Stimulated activated effector memory CD8-positive, alpha-beta T cell treated with anti-CD3 and anti-CD28 coated beads, Interleukin-12 subunit alpha, Interleukin-12 subunit beta, amount 100 ng/mL, for 72 hours (primary cell): Measurements from ENCODE around the gene SMYD4.
"Not testable (repeated sequence)": the region's sequence is repeated elsewhere in the genome, so short reads cannot be mapped to it uniquely, and the experiment has no call there.

Experiments used
- ATAC-seq: fragments of 150-1000 bp; cut with Tn5 transposase; 2 replicates; pipeline ENCODE4 v1.10.0; 2021
- DNase-seq, 2 donors: peaks; one replicate each; pipeline ENCODE4 v3.0.0; 2021 to 2022; ENCODE audit warnings: low spot score in 2 of 2
- H3K27ac Mint-ChIP-seq: one replicate; pipeline ENCODE4 v1.8.0; 2022; ENCODE audit warnings: mild to moderate bottlenecking, mixed read lengths
- H3K36me3 Mint-ChIP-seq: one replicate; pipeline ENCODE4 v1.8.0; 2022; ENCODE audit warnings: mild to moderate bottlenecking, mixed read lengths
- H3K4me1 Mint-ChIP-seq: one replicate; pipeline ENCODE4 v1.8.0; 2022; ENCODE audit warnings: mixed read lengths
- H3K4me3 Mint-ChIP-seq: one replicate; pipeline ENCODE4 v1.8.0; 2022; ENCODE audit warnings: mild to moderate bottlenecking, mixed read lengths
- H3K9me3 Mint-ChIP-seq: one replicate; pipeline ENCODE4 v1.8.0; 2022; ENCODE audit warnings: mixed read lengths

SMYD4 gene, protein sequence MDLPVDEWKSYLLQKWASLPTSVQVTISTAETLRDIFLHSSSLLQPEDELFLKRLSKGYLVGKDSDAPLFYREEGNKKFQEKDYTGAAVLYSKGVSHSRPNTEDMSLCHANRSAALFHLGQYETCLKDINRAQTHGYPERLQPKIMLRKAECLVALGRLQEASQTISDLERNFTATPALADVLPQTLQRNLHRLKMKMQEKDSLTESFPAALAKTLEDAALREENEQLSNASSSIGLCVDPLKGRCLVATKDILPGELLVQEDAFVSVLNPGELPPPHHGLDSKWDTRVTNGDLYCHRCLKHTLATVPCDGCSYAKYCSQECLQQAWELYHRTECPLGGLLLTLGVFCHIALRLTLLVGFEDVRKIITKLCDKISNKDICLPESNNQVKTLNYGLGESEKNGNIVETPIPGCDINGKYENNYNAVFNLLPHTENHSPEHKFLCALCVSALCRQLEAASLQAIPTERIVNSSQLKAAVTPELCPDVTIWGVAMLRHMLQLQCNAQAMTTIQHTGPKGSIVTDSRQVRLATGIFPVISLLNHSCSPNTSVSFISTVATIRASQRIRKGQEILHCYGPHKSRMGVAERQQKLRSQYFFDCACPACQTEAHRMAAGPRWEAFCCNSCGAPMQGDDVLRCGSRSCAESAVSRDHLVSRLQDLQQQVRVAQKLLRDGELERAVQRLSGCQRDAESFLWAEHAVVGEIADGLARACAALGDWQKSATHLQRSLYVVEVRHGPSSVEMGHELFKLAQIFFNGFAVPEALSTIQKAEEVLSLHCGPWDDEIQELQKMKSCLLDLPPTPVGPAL

DNA sequence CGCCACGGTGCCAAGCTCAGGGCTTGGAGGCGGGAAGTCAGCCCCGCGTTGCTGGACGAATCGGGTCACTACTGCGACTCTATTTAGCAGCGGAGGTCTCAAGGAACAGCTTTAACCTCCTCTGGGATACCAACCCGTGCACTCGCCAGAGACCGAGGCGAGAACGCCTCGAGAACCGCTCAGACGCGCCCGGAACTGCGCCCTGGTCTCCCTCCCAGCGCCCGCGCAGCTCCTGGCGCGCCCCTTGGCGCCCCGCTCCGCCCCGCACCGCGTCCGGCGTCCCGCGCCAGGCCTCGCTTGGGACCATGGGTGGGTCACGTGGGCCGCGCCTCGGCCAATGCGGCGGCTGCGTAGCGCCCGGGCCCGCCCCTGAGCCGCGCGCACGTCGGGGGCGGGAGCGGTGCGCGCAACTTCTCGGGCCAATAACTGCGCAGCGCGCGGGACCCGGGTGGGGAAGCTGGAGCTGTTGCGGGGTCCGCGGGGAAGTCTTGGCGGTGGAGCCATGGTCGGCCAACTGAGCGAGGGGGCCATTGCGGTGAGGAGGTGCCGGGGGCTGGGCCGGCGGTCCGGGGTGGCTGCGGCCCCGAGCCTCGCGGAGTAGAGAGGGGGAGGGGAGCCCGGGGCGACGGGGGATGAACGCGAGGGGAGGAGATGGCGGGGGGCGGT, at the start of gene SMYD4, which contains the start of gene RPA1:
Gene SMYD4, minus strand, starts transcription at position 311 of the 666 bp plus-strand sequence. CDS start 1,908 bp downstream, outside the sequence.
Gene RPA1, plus strand, starts transcription at position 414 of the 666 bp plus-strand sequence. Its CDS starts 89 bp downstream, at position 503.
- Mint-ChIP-seq H3K9me3 (no peaks in the 10 kb centered on the region), H3K4me1 (peaks cover 49% of the 10 kb centered on the region), H3K4me3 (peak within 1 kb of the TSS; percentile 83), H3K36me3 (peaks cover 65% of the 10 kb centered on the region), H3K27ac (peak within 1 kb of the TSS; percentile 60)
- ATAC-seq (peak; percentile 99), DNase-seq (peak; percentile 85 to 94)

DNA sequence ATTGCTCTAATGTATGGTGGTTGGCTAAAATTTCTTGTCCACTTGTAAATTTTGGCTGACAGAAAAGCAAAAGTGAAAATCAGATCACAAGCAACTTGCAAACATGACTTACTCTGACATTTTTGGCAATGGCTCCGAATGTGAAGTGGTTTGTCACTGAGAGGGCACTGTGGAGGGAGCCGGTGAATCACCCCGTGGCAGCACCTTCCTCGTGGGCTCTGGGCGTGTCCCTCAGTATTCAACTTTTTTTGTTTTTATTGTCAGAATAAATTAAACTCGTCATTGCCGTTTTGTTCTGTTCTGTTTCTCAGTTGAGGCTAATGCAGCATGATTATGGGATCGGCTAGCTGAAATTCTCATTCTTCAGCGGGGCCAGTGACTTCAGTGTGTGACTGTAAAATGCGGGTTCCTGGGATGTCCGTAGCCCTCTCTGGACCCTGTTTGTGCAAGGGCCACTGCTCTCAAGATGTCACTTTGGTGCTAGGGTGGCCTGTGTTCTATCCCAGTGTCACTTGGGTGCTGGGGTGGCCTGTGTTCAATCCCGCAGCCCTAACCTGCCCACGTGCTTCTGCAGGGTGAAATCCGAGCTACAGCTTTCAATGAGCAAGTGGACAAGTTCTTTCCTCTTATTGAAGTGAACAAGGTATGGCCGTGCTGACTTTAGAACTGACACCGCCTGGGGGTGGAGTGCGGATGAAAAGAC, 48.9 kb upstream of the SMYD4 start:
- H3K36me3 Mint-ChIP-seq, result peaks cover 100% of the 10 kb centered on the region
- no peak overlapping the region for H3K4me3 Mint-ChIP-seq
- H3K27ac Mint-ChIP-seq, result peak overlapping the region; percentile 70
- peaks cover 2% of the 10 kb centered on the region for H3K4me1 Mint-ChIP-seq
- DNase-seq (no peak), ATAC-seq (no peak)
- no peaks in the 10 kb centered on the region for H3K9me3 Mint-ChIP-seq

DNA sequence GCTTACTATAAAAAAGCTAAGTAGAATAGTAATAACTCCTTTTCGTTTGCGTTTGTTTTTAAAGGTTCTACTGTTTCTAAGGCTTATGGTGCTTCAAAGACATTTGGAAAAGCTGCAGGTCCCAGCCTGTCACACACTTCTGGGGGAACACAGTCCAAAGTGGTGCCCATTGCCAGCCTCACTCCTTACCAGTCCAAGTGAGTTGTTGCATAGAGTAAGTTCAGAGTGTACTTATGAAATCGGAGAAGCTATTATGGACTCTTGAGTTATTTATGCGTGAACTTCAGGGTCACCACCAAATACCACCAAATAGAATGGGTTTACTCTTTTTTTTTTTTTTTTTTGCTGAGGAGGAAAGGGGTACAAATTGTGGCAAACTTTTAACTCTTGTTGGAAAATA, 45.9 kb upstream of the SMYD4 start:
- ATAC-seq (no peak), DNase-seq (no peak)
- H3K36me3 Mint-ChIP-seq, result peaks cover 97% of the 10 kb centered on the region
- no peak overlapping the region for H3K4me3 Mint-ChIP-seq
- H3K27ac Mint-ChIP-seq, result no peak overlapping the region
- H3K9me3 Mint-ChIP-seq, result no peaks in the 10 kb centered on the region
- peaks cover 29% of the 10 kb centered on the region for H3K4me1 Mint-ChIP-seq

DNA sequence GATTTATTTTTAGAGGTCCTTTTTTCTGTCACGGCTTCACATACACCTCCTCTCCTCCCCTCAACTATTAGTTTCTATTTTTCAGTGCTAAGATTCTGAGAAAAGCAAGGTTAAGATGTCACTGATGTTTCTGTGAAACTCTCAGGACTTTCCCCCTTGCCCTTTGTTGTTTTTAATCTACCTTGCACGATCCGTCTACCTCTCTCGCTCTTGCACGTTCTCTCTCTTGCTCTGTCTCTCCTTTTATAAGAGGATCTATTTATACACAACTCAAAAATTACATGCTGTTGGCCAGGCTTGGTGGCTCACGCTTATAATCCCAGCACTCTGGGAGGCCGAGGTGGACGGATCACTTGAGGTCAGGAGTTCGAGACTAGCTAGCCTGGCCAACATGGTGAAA, 43.7 kb upstream of the SMYD4 start:
- Mint-ChIP-seq H3K27ac (peak overlapping the region; percentile 69), H3K4me3 (peak overlapping the region; percentile 38), H3K36me3 (peaks cover 82% of the 10 kb centered on the region), H3K4me1 (peaks cover 39% of the 10 kb centered on the region), H3K9me3 (no peaks in the 10 kb centered on the region)
- ATAC-seq (peak; percentile 80), DNase-seq (no peak)

DNA sequence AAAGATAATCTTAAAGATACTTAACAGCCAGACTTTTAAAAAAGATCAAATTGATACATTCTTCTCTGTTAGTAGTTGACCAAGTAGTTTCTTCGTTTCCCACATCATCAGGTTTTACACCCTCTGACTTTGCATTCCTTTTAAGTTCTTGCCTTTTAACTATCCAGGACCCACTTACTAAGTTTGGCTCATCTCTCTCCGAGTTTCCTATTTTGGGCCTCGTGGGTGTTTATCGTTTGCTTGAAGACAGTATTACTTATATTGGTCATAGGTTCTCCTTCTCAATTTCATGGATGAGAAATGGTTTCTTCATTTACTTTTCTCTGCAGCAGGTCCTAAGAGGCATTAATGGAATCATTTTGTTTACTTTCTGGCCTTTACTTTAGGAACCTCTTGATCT, 43.3 kb upstream of the SMYD4 start:
- Mint-ChIP-seq H3K4me1 (peaks cover 39% of the 10 kb centered on the region), H3K4me3 (peak overlapping the region; percentile 38), H3K9me3 (no peaks in the 10 kb centered on the region), H3K27ac (peak overlapping the region; percentile 69), H3K36me3 (peaks cover 78% of the 10 kb centered on the region)
- ATAC-seq (peak; percentile 57), DNase-seq (no peak)

DNA sequence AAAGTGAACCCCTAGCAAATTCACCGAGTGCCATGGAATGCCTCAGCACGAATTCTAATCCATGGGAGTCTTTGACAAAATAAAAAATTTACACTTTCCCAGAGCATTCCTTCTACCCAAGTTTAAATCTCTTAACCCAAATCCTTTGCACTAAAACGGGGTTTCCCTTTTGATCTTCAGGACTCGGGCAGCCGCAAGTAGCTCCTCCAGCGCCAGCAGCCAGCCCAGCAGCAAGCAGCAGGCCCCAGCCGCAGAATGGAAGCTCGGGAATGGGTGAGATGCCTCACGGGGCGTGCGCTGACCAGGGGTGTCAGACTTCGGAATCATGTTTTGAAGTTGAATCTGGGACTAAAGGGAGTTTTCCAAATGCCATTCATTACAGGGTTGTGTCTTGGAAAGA, 42.6 kb upstream of the SMYD4 start:
- no peak overlapping the region for H3K4me3 Mint-ChIP-seq
- no peaks in the 10 kb centered on the region for H3K9me3 Mint-ChIP-seq
- H3K27ac Mint-ChIP-seq, result peak overlapping the region; percentile 69
- peaks cover 39% of the 10 kb centered on the region for H3K4me1 Mint-ChIP-seq
- no peak for DNase-seq
- ATAC-seq, result no peak
- peaks cover 76% of the 10 kb centered on the region for H3K36me3 Mint-ChIP-seq

DNA sequence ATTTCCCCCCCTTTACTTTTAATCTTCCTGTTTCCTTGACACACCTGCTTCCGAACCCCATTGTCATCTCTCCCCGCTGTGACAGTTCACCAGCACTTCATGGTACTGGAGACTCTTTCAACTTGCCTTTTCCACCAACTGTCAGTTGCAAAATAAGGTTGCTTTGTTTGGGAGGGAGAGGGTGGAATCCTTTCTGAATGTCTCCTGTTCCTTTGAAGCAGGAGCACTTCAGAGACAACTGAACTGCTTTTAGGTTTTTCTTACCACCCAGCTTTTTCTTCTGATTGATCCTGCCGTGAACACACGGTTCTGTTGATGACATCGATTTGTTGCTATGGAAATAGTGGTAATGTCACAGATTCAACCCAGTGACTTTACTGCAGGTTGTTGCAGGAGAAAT, 42.1 kb upstream of the SMYD4 start:
- Mint-ChIP-seq H3K4me1 (peaks cover 39% of the 10 kb centered on the region), H3K9me3 (no peaks in the 10 kb centered on the region), H3K27ac (peak overlapping the region; percentile 69), H3K36me3 (peaks cover 76% of the 10 kb centered on the region), H3K4me3 (peak overlapping the region; percentile 24)
- DNase-seq (no peak), ATAC-seq (no peak)

DNA sequence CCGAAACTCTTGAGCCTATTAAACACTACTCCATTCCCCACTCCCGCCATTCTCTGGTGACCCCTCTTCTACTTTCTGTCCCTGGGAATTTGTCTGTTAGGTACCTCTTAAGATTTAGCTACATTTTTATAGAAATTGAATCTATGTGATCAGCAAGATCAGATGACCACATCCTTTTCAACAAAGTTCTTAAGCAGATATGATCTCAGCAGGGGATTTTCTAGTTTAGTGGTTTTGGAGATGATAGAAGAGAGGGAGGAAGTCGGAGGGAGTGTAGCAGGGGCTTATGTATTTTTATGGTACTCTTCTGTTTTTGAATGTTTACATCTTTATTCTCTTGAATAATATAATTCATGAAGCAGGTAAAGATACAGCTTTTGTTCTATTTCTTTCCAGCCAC, 40.9 kb upstream of the SMYD4 start:
- peaks cover 39% of the 10 kb centered on the region for H3K4me1 Mint-ChIP-seq
- H3K36me3 Mint-ChIP-seq, result peaks cover 75% of the 10 kb centered on the region
- peak overlapping the region; percentile 15 for H3K27ac Mint-ChIP-seq
- no peaks in the 10 kb centered on the region for H3K9me3 Mint-ChIP-seq
- DNase-seq (no peak), ATAC-seq (peak; percentile 91)
- H3K4me3 Mint-ChIP-seq, result peak overlapping the region; percentile 24

DNA sequence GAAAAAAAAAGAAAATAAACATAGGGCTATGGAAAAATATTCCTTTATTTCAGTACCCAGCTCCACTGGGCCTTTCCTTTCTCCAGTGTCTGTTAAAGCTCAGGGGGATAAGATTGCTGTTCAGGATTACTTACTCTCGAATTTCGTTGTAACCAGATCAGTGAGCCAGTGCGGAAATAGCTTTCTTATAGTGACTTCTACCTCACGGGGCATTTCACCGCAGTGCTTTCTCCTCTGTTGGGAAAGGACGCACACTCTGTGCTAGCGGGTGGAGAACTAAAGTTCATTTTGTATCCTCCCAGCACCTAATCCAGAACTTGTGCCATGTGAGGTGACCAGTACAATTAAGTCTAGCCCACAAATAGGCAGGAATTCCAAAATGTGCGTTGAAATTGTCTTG, 38.4 kb upstream of the SMYD4 start:
- ATAC-seq (no peak), DNase-seq (no peak)
- Mint-ChIP-seq H3K36me3 (peaks cover 65% of the 10 kb centered on the region), H3K4me1 (peaks cover 32% of the 10 kb centered on the region), H3K4me3 (no peak overlapping the region), H3K27ac (no peak overlapping the region), H3K9me3 (no peaks in the 10 kb centered on the region)

DNA sequence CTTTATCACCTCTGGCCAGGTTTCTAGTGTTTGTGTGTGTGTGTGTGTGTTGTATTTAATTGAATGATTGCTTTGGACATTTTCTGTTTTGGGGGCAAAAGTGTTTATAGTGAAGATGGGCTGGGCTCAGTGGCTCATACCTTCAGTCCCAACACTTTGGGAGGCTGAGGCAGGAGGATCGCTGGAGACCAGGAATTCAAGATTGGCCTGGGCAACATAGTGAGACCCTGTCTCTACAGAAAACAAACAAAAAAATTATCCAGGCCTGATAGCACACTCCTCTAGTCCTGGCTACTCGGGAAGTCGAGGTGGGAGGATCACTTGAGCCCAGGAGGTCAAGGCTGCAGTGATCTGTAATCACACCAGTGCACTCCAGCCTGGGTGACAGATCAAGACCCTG, 37.6 kb upstream of the SMYD4 start:
- ATAC-seq, result no peak
- Mint-ChIP-seq H3K4me1 (peaks cover 28% of the 10 kb centered on the region), H3K36me3 (peaks cover 64% of the 10 kb centered on the region), H3K27ac (no peak overlapping the region), H3K9me3 (no peaks in the 10 kb centered on the region), H3K4me3 (no peak overlapping the region)
- DNase-seq, result no peak

DNA sequence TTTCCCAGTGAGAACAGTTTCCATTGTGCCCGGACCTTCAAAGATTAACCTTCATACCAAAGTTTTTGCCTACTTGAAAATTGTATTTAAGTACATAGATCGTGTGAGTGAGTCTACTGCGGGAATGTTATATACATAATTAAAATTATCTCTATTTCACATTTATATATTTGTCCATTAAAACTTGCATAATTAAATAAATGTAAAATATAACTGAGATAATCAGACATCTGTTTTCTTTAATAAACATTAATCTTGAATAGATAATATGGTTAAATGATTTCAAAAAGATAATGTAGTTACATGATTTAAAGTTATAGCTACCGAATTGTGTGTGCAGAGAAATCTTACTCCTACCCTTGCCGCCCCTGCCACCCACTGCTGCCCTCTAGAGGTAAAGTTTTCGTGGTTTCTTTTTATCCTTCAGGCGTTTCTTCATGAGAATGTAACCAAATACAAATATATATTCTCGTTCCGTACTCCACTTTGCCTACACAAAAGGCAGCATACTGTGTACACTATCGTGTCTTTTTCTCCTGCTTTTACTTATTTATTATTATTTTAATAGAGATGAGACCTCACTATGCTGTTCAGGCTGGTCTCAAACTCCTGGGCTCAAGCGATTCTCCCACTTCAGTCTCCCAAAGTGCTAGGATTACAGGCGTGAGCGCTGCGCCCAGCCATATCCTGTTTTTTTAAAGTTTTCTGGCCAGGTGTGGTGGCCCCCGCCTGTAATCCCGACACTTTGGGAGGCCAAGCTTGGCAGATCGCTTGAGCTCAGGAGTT, 35.7 kb upstream of the SMYD4 start:
- ATAC-seq (peak; percentile 48), DNase-seq (peak; percentile 30 to 63)
- no peaks in the 10 kb centered on the region for H3K9me3 Mint-ChIP-seq
- H3K4me1 Mint-ChIP-seq, result peaks cover 9% of the 10 kb centered on the region
- no peak overlapping the region for H3K27ac Mint-ChIP-seq
- H3K36me3 Mint-ChIP-seq, result peaks cover 69% of the 10 kb centered on the region
- no peak overlapping the region for H3K4me3 Mint-ChIP-seq

DNA sequence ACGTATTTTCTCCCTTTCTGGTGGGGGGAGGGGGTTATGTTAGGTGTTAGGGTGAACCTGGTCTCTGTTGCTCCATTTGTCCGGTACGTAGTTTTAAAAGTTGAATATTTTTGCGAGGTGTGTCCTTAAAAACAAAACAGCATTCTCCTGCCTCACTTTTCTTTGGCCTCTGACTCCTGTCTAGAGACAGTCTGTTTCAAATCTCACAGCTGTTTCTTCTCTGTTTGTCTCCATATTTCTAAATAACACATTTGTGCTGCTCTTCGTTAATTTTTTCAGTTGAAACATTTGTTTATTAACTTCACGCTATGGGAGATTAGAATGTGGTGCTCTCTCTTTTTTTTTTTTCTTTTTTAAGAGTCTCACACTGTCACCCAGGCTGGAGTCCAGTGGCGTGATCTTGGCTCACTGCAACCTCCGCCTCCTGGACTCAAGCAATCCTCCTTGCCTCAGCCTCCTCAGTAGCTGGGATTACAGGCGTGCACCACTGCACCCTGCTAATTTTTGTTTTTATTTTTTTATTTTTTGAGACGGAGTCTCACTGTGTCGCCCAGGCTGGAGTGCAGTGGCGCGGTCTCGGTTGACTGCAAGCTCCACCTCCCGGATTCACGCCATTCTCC, 31.8 kb upstream of the SMYD4 start:
- ATAC-seq (no peak), DNase-seq (no peak)
- Mint-ChIP-seq H3K36me3 (peaks cover 82% of the 10 kb centered on the region), H3K9me3 (no peaks in the 10 kb centered on the region), H3K4me3 (no peak overlapping the region), H3K27ac (peak overlapping the region; percentile 37), H3K4me1 (no peaks in the 10 kb centered on the region)

DNA sequence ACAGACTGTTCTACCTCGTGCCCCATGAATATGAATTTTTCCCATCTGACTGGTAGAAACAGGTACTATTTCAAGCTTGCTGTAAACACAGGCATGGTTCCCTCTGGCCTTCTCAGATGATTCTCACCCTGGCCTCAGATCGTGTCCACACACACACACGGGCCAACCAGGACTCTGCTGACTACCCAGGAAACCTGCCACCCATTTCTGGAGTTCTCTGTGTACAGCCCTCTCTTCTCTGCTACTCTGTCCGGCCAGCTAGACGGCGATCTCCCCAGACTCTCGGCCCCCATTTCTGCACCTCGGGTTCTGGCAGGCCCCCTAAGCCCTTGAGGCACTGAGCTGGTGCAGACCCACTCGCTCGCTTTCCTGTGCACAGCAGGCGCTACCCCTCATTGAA, 31.3 kb upstream of the SMYD4 start:
- peak overlapping the region; percentile 37 for H3K27ac Mint-ChIP-seq
- peaks cover 83% of the 10 kb centered on the region for H3K36me3 Mint-ChIP-seq
- DNase-seq, result no peak
- no peaks in the 10 kb centered on the region for H3K4me1 Mint-ChIP-seq
- no peaks in the 10 kb centered on the region for H3K9me3 Mint-ChIP-seq
- ATAC-seq, result no peak
- H3K4me3 Mint-ChIP-seq, result no peak overlapping the region

DNA sequence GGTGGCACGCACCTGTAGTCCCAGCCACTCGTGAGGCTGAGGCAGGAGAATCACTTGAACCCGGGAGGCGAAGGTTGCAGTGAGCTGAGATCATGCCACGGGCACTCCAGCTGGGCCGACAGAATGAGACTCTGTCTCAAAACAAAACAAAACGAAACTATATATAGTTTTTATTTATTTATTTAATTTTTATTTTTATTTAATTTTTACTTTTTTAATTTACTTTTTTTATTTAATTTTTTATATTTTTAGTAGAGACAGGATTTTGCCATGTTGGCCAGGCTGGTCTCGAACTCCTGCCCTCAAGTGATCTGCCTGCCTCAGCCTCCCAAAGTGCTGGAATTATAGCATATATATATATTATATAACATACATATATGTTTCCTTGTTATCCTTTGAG, 26.8 kb upstream of the SMYD4 start:
- Mint-ChIP-seq H3K36me3 (peaks cover 92% of the 10 kb centered on the region), H3K27ac (peak overlapping the region; percentile 70)
- H3K4me1 Mint-ChIP-seq, ATAC-seq, H3K4me3 Mint-ChIP-seq, DNase-seq, H3K9me3 Mint-ChIP-seq: not testable (repeated sequence)
